GM12873 (cell line): ENCODE data around the gene TM4SF4.

Source experiments
- TF ChIP-seq, protein P1 (sequence below): IDR thresholded peaks from 2 replicates; pipeline ENCODE4 v1.5.1; 2012; ENCODE audit warnings: low read depth, mild to moderate bottlenecking, moderate library complexity, low read length, control low read depth; ENCODE audit not compliant: insufficient read depth; ENCODE audit errors: missing control alignments

TM4SF4 gene

DNA sequence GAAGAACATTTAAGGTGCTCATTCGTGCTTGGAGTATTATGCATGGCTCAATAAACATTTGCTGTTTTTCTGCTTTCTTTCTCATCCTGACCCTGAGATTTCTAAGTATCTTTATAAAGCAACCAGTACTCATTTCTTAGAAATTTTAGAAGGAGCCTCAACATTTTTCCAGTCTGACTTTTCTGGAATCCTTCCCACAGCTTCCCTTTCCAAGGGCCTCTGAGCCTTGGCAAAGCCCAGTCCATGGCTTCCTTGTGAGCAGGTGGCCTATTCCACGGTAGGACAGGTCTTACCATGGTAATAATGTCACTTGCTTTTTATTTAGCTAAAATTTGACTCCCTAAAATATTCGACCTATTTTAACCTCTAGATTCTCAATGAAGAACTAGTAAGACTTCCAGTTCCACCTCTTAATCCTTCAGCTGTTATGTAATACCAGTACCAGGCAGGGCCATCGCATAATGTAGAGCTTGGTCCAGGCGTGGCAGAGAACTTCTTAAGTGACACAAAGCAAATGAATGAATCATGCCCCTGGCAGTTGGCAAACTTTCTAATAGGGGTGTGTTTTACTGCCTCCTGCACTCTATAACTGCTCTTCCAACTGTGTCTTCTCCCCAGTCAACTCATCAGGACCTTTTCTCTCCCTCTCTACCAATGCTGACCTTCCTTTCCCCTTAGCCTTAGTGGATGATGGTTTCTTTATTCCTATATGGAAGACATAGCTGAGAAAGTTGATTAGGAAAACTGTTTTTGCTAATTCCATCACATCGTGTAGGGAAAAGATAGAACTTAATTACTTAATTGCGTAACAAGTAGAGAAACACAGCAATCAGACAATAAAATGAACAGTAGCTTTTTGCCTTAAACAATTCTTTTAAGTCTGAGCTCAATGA lies 894 bp upstream of the TM4SF4 start:
- TF ChIP-seq, protein P1, sequence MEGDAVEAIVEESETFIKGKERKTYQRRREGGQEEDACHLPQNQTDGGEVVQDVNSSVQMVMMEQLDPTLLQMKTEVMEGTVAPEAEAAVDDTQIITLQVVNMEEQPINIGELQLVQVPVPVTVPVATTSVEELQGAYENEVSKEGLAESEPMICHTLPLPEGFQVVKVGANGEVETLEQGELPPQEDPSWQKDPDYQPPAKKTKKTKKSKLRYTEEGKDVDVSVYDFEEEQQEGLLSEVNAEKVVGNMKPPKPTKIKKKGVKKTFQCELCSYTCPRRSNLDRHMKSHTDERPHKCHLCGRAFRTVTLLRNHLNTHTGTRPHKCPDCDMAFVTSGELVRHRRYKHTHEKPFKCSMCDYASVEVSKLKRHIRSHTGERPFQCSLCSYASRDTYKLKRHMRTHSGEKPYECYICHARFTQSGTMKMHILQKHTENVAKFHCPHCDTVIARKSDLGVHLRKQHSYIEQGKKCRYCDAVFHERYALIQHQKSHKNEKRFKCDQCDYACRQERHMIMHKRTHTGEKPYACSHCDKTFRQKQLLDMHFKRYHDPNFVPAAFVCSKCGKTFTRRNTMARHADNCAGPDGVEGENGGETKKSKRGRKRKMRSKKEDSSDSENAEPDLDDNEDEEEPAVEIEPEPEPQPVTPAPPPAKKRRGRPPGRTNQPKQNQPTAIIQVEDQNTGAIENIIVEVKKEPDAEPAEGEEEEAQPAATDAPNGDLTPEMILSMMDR = no peak

DNA sequence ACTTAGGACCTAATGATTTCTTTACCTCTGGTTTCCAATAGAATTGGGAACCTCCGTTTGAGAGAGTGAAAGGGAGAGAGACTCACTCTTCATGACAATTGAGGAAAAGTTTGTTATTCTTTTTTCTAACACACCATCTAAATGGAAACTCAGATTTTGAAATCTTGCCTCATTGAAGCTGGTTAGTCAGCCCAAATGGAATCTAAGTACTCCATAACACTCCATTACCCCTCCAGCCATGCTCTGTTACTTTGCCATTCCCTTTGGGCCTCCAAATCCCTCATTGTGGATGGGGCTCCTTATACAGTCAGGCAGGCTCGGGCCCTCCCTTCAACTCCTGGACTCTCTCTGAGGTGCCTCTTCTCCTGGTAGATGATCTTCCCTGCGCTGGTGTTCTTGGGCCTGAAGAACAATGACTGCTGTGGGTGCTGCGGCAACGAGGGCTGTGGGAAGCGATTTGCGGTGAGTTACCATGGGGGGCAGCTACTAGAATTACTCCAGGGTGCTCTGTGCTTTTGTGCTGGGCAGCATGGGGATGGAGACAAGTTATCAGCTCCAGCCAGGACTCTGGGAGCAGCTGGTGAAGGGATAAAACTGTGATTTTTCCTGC lies 1.1 kb downstream of the TM4SF4 start:
- TF ChIP-seq, protein P1 = no peak

DNA sequence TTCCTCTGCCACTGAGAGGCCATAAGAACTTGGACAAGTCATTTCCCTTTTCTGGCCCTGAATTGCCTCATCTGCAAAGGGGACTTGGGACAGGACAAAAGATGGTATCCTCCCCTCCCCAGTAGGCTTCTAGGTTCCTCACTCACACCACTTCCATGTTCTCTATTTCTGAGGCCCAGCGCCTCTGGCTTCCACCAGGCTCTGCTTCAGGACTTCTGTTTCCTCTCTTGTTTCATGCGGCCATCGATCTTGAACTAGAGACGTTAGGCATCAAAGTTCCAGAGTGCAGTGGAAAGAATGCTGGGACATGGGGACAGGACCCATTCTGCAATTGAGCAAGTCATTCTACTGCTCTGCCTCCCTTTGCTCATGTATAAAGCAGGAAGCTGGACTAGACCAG lies 1.7 kb downstream of the TM4SF4 start:
- TF ChIP-seq, protein P1 = no peak

DNA sequence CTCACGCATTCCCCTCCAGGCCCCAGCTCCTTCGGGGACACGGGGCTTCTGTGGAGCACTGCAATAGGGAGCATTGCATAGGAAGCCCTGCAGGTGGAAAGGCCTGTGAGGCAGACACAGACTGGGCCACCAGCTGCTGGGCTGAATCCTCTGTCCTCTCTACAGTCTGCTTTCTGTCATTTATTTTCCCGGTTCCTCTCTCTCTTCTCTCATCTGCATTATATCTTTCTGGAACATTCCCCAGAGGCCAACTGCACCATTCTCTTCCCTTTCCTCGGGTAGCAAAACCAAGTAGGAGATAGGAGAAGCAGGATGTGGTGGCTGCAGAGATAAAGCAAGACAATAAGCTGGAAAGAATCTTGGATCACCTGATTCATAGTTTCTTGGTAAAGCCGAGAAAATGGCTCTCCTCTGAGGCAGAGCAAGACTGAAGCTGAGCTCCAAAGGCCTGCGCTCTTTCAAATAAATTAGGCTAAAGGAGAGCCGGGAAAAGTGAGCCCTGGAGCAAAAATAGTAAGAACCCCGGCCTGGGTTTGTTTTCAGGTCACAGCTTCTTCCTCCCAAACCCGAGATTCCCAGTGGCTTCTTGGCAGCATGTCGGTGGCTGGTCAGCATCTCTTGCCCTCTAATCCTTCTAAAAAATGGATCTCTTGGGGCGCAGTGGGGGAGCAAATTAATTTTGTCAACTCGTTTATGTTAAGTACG lies 5.3 kb downstream of the TM4SF4 start:
- TF ChIP-seq, protein P1 = no peak

DNA sequence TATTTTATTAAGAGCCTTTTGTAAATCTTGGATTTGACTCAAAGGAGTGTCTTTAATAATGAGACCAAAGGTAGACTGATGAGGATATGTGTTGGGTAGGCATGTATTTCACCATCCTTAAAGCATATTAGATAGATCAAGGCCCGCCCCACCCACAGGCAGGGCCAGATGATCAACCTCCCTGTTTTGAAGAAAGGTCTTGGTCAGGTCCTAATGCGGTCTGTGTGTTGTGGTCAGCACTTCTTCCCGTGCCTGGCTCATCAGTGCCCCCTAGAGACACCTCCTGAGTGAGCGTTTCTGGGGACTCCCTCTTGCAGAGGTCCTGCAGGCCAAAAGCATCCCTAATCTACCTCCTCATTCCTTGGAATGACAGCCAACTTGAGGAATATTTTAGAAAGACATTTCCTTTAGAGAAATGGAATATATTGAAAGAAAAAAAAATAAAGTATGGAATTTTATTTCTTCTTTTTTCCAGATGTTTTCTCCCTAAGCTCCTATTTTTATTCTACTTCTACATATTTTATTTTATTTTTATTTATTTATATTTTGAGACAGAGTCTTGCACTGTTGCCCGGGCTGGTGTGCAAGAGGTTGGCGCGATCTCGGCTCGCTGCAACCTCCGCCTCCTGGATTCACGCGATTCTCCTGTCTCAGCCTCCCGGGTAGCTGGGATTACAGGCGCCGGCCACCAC lies 6.0 kb downstream of the TM4SF4 start:
- TF ChIP-seq, protein P1 = peak; percentile 95

DNA sequence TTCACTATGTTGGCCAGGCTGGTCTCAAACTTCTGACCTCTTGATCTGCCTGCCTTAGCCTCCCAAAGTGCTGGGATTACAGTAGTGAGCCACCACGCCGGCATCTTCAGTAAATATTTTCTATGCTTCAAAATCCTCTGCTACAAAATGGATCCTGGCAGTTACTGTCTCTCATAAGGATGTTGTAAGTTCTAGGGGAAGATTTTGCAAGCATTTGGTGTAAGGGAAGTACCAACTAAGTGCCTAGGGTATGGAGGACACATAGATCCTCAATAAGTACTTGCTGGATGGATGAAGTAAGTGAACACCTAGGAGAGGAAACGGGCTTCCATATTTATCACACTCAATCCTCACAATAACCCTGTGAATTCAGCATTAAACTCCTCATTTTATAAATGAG lies 6.6 kb downstream of the TM4SF4 start:
- TF ChIP-seq, protein P1 = no peak
